Stimulated activated CD8-positive, alpha-beta memory T cell treated with anti-CD3 and anti-CD28 coated beads, Interleukin-4, amount 100 ng/mL, for 1 hour (primary cell): ENCODE data around the gene CHRNA9.
A peak's percentile ranks its signal among the peaks of the same experiment; 100 is the strongest.

Experiments
- DNase-seq, 2 donors: peaks; one replicate each; pipeline ENCODE4 v3.0.0-alpha.2; 2020; ENCODE audit warnings: low read depth in 2 of 2, low spot score in 1 of 2

CHRNA9 gene

DNA sequence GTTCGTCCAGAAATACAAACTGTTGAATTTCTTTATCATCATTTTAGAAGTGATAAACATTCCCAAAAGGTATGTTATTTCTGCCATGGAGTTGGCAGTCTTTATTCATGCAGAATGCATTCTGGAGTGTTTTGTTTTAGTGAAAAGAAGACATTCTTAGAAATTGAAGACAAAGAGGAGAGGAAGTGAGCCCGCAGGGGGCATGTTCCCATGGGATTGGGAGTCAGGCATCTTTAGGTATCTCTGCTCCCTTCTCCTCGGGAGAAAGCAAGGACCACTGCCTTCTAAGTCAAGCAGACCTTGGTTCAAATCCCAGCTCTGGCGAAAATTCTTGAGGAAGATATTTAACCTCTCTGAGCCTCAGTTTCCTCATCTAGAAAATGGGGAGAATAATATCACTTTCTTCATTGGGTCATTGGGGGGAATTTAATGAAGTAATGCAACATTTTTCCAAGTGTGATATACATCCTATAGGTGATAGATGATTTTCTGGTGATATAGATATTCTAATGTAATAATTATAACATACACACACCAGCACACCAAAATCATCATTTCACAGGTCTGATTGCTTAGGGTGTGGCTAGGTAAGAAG lies 26.5 kb upstream of the CHRNA9 start:
- no peak for DNase-seq

- peak; percentile 78 to 90 for DNase-seq
Observed at GRCh38 chr4:40309250-40309774, 25.8 kb upstream of the CHRNA9 start.

- DNase-seq: no peak
Observed at GRCh38 chr4:40310225-40310624, 24.9 kb upstream of the CHRNA9 start.

GRCh38 chr4:40311811-40312346 lies 23.3 kb upstream of the CHRNA9 start:
- DNase-seq: no peak

GRCh38 chr4:40314951-40315350 lies 20.2 kb upstream of the CHRNA9 start:
- no peak for DNase-seq

DNA sequence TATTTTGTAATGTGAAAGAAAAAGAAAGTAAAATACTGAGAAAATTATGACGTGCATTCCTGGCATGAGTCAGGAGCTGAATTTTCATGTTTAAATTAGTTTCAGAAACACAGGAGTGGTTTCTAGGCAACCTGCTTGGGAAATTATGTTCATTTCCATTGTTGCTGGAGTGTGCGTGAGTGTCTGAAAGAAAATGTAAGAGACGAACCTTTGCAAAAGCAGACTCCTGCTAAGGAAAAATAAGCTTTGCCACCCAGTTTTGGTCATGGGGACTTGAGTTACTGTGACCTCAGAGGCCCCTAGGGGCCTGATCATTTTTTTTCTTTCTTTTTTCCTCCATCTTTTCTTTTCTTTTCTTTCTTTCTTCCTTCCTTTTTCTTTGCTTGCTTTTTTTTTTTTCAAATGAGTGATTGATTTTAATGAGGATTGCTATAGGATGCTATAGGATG lies 18.8 kb upstream of the CHRNA9 start:
- no peak for DNase-seq

DNA sequence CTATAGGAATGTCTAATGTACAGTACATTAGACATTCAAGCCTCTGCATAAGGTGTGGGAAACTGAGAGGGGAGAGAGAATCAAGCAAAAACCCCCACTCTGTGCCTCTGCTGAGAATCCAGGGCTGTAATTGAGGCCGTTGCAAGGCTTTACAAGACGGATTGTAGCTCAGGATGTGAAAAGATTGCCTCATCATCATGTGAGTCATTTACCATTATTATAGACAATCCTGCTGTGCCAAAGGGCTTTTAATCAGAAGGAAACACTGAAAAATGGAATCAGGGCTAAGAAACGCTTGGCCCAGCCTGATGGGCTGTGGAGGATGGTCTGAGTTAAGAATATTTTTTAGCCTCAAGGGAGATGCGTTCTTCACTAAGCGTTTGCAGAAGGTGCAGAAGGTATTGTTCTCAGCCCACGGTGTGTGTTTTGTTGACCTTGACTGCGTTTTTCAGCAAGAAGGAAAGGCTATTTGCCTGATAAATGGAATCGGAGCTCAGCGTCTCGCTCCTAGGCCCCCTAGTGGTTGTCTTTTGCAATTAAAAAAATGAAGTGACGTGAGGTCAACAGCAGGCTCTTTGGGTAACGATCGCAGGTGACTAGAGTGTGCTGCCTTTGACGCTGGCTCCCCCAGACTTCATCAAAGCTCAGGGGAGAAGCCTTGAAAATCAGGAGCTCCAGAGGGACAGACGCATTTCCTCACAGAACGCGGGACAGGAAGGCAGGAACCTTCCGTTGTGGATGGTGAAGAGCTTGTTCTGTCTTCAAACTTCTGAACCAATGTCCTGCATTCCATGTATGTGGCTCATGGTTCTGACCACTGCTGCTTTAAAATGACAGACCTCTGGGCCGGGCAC lies 18.1 kb upstream of the CHRNA9 start:
- peak in 1 of 2 donors; percentile 38 for DNase-seq

DNA sequence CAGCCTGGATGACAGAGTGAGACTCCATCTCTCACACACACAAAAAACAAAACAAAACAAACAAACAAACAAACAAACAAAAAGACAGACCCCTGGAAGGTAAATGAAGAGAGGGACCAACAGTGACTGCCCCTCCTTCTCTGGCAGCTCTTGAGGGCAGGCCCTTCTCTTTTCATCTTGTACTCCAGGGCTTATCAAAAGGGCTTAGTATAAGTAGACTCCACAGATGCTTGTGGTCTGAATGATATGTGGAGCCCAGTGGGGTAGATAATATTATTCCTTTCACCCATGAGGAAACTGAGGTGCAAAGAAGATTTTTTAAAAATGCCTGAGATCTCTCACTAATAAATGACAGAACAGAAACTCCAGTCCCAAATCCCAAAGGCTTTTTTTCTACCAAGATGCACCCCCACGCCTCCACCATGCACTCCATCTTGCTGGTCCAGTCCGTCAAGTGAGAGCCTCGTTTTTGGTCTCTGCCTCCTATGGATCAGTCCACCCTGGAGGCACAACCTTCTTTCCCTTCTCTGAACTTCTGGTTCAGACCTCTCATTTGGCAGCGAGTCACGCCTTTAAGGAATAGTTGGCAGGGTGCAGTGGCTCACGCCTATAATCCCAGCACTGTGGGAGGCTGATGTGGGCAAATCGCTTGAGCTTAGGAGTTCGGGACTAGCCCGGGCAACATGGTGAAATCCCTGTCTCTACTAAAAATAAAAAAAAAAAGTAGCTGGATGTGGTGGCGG lies 17.0 kb upstream of the CHRNA9 start:
- DNase-seq: no peak

DNA sequence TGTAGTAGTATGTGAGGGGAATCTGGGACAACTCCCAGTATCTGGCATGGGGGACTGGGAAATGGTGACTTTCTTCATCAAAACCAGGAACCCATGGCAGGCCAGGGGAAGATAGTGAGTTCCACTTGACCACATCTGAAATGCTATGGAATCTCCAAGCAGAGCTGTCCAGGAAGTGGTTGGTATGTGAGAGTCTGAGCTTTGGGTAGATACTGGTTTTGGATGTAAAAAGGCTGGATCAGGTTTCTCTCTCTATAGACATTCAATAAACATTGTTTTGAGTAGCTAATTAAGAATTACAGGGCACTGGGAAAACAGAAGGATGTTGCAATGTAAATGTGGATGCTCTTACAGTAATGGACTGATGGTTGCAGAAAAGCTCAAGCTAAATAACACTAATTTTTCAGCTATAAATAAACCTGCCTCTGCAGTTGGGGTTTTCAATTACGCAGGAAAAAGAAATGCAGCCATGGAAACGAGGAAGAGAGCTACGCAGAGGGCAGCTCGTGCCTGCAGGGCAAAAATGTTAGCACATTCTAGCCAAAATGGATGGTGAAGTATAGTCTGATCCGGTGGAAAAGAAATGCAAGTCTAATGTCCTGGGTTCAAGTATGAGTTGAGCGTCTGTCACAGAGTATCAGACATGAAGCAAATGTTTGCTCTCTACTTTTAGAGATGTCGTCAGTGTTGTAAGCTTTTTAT lies 13.4 kb upstream of the CHRNA9 start:
- no peak for DNase-seq

DNA sequence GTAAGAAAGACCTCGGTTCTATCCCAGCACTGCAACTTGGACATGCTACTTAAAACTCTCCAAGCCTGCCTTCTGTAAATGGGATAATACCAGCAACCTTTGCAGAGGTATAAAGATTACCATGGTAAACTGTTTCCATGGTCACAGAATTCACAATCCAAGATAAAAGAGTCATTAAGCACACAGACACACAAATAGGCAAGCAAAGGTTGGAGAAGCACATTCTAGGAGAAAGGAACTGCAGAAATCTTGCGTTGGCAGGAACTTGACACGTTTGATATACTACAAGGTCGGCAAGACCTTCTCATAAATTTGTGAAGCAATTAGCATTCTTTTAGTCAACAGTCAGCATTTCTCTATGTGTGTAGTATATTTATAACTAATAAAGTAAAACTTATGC lies 12.3 kb upstream of the CHRNA9 start:
- DNase-seq: no peak

GRCh38 chr4:40323866-40324265 lies 11.3 kb upstream of the CHRNA9 start:
- DNase-seq: no peak

GRCh38 chr4:40325406-40326019 lies 9.6 kb upstream of the CHRNA9 start:
- DNase-seq: peak in 1 of 2 donors; percentile 39

- DNase-seq: no peak
Observed at GRCh38 chr4:40327340-40327739, 7.8 kb upstream of the CHRNA9 start.

- DNase-seq: no peak
Observed at GRCh38 chr4:40328383-40328782, 6.8 kb upstream of the CHRNA9 start.

DNA sequence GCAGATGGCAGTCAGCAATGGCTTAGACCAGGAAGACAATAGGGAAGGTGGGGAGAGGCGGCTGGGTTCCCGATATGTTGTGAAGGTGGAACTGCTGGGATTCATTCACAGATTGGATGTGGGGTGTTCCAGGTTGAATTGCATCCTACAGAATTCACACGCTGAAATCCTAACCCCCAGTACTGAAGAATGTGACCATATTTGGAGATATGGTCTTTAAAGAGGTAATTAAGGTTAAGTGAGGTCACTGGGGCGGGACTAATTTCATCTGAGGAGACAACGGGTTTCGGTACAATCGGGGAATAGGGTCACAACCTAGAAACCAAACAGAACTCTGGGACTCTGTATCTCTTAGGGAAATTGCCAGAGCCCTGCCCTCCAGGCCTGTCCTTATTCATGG lies 5.3 kb upstream of the CHRNA9 start:
- no peak for DNase-seq

GRCh38 chr4:40330536-40330935 lies 4.6 kb upstream of the CHRNA9 start:
- no peak for DNase-seq

DNA sequence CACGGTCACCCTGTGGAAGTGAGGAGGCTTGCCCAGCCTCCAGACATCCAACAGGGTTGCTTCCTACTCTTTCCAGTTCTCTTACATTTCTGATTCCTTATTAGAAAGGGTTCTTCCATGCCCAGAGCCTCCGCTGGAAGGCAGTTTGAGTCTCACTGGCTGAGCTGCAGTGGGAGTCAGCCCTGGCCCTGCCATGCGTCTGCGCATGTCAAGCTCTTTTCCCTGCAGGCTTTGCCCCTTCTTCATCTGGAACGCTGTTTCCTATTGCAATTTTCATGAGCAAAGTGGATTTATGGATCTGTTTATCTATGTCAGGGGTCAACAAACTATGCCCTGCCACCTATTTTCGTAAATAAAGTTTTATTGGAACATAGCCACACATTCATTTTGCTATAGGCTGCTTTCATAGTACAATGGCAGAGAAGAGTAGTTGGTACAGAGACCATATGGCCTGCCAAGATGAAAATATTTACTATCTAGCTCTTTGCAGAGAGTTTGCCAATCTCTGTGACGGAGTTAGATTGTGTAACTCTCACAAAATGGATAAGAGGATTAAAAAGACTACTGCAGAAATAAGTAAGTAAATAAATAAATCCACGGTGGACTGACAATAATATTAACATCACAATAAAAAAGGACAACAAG lies 3.9 kb upstream of the CHRNA9 start:
- DNase-seq: no peak

- no peak for DNase-seq
Observed at GRCh38 chr4:40331961-40332360, 3.2 kb upstream of the CHRNA9 start.

DNA sequence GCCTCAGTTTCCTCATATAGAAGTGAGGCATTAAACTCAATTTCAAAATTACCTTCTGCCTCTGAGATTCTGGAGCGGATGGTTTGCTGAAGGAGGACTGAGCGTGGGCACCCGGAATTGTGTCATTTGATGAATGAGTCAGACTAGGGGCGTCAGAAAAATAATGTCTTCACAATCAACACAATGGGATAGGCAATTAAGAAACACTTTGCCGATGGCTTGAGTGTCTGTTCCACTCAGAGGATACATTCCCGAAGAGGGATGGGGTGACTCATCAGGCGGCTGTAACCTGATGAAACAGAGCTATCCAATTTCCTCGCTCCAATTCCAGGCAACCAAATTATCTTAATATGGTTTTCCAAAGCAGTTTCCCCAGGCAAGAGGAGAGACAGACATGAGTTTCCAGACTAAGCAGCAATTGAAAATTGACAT lies 1.2 kb upstream of the CHRNA9 start:
- no peak for DNase-seq

DNA sequence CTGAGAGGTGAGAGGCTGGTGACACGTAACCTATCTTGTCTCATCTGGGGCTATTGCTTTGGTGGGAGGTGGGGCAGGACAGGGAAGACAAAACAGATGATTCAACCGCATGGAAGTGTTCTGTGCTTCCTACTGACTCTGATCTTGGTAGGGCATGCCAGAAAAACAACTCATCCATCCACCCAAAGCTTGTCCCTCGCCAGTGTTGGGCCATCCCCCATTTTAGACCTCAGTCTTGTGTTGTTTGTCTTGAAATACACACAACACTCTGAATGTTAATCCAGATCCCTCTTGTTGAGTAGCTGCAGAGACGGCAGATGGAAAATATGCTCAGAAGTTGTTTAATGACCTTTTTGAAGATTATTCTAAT lies 377 bp downstream of the CHRNA9 start:
- no peak for DNase-seq
